OCI-LY7 (cell line): ENCODE results near the gene TMCC1.

Experiments
- EZH2phosphoT487 ChIP-seq: fragments of 200-600 bp; sonication (generic); IDR thresholded peaks from 2 replicates; pipeline ENCODE4 v1.6.1; 2018; ENCODE audit warnings: low read depth, borderline replicate concordance, mild to moderate bottlenecking, mixed run types, antibody characterized with exemption, low read length, moderate library complexity, mixed read lengths
- TF ChIP-seq, protein P1 (sequence below): fragments of 200-600 bp; sonication (generic); conservative IDR thresholded peaks from 2 replicates; pipeline ENCODE4 v1.5.1; 2014; ENCODE audit warnings: mild to moderate bottlenecking, antibody characterized with exemption, low read length, moderate library complexity, mixed read lengths

DNA sequence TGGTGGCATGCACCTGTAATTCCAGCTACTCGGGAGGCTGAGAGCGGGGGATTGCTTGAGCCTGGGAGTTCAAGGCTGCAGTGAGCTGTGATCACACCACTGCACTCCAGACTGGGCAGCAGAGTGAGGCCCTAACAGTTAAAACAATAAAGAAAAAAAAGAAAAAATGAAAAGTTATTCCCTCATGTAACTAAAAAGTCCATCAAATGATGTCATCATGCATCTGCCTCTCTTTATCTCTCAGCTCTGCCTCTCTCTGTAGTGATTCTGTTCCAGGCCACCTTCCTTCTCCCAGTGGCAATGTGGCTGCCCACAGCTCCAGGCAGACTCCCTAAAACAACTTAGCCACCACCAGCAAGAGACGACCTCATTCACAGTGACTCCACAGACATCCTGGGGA, 49.5 kb upstream of the TMCC1 start:
- TF ChIP-seq EZH2phosphoT487, result no peak
- TF ChIP-seq, protein P1, sequence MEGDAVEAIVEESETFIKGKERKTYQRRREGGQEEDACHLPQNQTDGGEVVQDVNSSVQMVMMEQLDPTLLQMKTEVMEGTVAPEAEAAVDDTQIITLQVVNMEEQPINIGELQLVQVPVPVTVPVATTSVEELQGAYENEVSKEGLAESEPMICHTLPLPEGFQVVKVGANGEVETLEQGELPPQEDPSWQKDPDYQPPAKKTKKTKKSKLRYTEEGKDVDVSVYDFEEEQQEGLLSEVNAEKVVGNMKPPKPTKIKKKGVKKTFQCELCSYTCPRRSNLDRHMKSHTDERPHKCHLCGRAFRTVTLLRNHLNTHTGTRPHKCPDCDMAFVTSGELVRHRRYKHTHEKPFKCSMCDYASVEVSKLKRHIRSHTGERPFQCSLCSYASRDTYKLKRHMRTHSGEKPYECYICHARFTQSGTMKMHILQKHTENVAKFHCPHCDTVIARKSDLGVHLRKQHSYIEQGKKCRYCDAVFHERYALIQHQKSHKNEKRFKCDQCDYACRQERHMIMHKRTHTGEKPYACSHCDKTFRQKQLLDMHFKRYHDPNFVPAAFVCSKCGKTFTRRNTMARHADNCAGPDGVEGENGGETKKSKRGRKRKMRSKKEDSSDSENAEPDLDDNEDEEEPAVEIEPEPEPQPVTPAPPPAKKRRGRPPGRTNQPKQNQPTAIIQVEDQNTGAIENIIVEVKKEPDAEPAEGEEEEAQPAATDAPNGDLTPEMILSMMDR, result no peak
